Right forelimb (tissue), 1 donor: ENCODE measurements around the gene RNF144B.
"Not testable (repeated sequence)": the region's sequence is repeated elsewhere in the genome, so short reads cannot be mapped to it uniquely, and the experiment has no call there.

Experiments
- DNase-seq: peaks from one replicate; pipeline ENCODE4 v3.0.0-alpha.2; 2018

The RNF144B gene

DNA sequence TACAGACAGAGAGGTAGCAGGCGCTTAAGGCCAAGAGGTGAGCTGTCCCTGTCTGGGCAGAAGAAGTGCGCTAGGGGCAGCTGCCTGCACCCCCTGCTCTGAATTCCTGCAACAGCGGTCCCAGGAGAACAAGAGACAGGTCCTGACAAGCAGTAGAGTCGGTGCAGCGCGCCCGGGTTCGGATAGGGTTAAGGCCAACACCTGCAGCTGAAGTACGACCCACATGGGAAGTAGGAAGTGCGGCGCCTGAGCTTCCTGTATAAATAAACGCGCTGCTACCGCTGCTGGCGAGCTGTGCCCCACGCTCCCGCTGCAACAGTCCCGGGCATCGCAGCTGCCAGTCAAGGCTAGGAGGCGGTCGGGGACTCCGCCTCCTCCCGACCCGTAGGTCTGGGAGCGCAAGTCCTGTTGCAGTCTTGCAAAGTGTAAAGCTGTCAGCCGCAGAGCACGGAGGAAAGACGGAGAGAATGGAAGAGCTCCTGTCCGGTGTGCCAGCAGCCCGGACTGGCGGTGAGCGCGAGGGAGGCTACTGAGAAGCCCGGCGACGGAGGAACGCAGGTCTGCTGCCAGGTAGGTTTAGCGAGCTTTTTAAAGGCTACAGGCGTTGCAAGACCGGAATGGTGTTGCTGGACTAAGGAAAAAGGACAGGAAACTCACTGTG lies at the start of gene RNF144B:
Gene RNF144B (plus strand): TSS at position 290 of the 661 bp plus-strand sequence. CDS start 12,185 bp downstream, outside the sequence.
- DNase-seq, result peak; percentile 77

DNA sequence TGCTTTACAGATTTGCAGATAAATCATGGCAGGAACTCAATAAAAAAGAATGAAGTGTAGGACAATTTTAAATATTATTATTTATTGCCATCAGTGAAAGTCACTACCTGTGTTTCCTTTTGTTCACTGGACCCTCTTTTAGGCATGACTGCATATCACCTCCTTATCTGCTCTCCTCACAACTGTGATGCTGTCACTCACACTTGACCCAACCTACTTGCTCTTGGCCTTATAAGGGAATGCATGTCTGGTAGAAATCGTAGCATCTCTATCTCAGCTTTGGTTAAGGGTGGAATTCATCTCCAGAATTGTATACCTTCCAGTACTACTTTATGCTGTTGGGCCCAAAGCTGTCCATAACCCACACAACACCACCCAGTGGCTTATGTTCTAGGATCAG lies 47.6 kb upstream of the RNF144B start:
- no peak for DNase-seq

DNA sequence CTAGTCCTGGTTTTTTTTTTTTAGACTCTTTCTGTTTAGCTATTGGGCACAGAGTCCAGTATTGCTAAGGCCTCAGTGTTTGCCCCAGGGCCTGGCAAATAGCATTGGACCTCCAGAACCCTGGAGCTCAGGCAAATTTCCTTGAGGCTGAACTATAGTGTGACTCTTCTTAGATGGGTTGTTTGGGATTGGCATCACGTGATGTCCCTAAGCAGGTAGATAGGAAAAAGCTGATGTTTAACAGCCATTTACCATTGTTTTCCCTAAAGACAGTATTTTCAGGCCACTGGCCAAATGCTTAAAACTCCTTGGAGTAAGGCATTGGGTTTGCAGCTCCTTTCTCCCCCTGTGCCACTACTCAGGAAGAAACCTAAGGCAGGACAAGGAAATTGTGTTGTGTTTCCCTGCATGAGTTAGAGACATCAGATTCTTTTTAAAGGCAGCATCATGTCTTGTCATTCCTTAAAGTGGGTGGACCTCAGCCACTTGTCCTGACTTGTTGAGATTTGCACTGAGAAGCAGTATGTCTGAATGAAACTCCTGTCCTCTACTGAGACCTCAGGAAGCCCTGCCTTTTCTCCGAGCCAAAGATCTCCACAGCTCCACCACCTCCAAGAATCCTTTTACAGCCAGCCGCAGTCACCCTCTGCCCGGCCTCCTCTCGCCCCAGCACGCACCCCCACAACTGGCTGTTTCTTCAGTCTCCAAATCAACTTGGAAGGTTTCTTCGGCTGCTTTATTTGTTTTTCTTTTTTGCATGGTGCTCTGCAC lies 46.2 kb upstream of the RNF144B start:
- DNase-seq, result no peak

DNA sequence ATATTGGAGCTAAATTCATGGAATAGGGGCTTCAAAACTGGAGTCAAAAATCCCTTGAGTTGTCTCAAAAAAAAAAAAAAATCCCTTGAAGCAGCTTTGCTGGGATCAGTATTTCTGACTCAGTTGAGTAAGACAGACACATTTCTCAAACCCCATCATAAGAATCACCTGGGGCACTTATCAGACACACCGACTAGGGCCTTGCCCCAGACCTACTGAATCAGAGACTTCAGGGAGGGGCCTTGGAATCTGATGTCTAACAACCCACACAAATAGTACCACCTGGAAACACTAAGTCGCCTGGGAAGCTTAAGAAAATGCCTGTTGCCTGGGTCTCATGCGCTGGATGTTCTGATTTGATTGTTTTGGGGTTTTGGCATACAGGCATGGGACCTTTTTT lies 44.9 kb upstream of the RNF144B start:
- DNase-seq, result no peak

DNA sequence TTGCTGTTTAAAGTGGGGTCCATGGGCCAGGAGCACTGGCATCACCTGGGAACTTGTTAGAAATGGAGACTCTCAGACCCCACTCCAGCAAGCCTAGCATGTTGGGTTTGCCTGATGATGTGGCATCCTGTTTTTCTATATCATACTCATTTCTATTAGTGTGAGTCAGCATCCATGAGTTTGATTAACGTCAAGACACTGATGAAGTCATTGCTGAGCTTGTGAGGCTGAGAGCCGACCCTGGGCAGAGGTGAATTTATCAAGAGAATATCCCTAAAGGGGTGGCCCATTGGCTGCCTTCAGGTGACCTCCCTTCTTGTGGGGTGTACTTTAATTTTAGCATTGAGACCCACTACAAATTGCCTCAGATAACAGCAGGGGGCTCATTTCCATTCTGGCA lies 43.4 kb upstream of the RNF144B start:
- no peak for DNase-seq

DNA sequence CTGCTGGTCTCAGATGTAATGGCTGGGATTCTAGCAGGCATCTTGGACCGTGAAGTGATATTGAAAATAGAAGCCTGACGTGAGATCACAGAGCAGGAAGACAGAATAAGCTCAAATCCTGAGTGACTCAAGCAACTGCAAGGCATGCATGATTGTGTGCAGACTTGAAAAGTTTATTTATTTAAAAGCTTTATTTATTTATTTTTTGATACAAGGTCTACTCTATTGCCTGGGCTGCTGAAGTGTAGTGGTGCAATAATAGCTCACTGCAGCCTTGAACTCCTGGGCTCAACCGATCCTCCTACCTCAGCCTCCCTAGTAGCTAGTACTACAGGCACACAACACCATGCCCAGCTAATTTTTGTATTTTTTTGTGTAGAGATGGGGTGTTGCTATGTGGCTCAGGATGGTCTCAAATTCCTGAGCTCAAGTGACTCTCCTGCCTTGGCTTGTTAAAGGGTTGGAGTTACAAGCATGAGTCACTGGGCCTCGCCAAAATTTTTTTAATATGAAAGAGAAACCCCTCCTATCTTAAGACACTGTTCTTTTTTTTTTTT lies 40.1 kb upstream of the RNF144B start:
- no peak for DNase-seq

DNA sequence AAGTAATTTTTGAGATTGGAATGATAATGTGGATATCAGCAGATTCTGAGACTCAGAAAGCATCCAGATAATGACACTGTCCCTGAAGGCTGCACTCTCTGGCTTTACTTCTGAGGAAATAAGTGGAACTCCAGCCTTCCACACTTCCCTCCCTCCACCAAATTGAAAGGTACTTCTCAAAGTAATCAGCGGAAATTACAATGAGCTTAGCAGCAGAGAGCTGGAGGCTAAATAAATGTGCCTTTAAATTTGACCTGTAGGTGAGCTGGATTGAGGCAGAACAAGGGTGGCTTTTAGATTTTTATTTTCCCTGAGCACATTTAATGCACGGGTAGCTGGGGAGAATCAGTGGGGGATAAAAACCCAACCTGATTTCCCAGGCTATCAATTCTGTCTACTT lies 39.3 kb upstream of the RNF144B start:
- no peak for DNase-seq

DNA sequence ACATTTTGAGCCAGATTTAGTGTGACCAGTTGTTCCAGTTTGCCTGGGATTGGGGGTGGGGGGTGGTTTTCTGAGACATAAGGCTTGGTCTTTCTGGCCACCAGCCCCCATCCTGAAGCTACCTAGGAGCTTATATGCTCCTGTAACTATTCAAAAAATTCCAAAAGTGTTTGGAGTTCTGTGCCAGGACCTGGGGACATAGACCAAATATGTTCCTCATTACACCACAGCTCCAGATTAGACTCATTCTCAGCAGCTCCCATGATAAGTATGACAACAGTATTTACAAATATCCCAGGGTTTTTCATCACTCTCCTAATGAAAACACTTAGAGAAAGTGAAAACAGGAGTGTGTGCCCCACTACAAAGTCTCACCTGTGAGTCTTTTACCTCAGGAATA lies 37.8 kb upstream of the RNF144B start:
- no peak for DNase-seq

DNA sequence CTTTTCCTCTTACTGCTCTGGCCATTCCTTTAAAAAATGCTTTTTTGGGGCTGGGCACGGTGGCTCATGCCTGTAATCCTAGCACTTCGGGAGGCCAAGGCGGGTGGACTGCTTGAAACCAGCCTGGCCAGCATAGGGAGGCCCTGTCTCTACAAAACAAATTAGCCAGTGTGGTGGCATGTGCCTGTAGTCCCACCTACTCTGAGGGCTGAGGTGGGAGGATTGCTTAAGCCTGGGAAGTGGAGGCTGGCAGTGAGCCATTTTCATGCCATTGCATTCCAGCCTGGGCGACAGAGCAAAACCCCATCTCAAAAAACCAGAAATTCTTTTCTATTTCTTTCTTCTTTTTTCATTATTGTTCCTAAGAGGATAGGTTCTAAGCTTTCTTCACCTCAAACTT lies 36.9 kb upstream of the RNF144B start:
- DNase-seq, result no peak

DNA sequence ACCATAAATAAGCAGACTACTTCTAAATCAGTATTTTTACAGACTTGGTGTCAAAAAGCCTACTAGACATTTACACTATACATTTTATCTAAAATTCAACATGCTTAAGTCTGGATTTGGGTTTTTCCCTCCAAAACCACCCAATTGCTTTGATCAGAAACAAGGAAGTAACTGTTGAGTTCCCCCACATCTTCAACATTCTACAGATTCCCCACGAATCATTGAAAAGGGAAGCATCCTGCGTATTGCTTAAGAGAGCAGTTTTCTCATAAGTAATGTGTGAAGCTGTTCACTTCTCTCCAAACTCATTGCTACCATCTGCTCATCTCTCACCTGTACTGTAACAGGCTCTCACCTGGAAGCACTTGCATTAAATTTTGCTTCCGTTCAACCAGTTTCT lies 36.4 kb upstream of the RNF144B start:
- DNase-seq, result no peak

DNA sequence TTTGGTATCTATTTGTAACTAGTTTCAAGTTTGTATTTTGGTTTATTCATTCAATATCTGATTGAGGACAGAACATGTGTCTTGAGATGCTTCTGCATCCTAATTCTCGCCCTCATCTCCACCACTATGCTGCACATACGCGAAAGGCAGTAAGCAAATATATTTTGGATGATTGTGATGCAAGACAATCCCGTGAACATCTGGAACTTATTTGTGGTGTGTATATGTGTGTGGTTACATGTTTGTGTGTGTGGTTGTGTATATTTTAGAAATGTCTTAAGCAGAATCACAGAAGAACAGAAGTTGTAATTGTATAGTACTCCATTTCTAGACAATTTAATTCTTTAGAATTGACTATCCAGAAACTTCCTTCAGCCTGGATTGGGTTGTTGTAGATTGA lies 35.1 kb upstream of the RNF144B start:
- DNase-seq, result no peak

DNA sequence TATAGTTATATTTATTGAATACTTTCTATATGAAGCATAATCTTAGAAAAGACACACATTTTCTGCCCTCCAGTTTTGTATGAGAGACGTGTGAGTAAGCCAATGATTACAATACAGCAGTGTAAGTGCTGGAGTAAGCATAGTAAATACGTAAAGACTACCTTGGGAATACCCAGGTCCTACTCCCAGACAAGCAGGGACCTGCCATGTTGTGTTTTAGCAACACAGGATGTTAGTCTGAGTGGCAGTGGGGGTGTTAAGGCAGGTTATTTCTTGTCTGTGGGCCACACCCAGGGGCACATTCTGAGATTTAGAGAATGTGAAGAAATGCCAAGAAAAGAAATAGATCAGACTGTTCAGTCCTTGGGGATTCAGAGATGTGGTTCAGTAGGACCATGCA lies 34.3 kb upstream of the RNF144B start:
- DNase-seq, result no peak

DNA sequence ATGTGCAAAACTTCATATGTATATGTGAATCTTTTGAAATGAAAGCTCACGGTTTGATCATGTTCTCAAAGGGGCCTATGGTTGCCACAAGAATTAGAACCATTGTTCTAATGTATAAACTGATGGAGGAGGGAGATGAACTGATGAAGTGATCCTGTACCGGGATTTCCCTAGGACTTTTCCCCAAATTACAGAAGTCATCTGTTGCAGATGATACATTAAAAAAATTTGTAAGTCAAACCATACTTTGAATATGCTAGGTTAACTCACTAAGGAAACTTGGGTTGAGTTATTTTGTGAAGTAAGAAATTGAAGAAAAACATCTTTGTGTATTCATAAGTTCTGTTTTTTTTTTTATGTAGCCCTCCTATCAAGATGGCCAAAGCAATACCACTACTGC lies 33.9 kb upstream of the RNF144B start:
- DNase-seq, result no peak

DNA sequence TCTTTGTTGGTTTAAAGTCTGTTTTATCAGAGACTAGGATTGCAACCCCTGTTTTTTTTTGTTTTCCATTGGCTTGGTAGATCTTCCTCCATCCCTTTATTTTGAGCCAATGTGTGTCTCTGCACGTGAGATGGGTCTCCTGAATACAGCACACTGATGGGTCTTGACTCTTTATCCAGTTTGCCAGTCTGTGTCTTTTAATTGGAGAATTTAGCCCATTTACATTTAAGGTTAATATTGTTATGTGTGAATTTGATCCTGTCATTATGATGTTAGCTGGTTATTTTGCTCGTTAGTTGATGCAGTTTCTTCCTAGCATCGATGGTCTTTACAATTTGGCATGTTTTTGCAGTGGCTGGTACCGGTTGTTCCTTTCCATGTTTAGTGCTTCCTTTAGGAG lies 29.6 kb upstream of the RNF144B start:
- not testable (repeated sequence) for DNase-seq

DNA sequence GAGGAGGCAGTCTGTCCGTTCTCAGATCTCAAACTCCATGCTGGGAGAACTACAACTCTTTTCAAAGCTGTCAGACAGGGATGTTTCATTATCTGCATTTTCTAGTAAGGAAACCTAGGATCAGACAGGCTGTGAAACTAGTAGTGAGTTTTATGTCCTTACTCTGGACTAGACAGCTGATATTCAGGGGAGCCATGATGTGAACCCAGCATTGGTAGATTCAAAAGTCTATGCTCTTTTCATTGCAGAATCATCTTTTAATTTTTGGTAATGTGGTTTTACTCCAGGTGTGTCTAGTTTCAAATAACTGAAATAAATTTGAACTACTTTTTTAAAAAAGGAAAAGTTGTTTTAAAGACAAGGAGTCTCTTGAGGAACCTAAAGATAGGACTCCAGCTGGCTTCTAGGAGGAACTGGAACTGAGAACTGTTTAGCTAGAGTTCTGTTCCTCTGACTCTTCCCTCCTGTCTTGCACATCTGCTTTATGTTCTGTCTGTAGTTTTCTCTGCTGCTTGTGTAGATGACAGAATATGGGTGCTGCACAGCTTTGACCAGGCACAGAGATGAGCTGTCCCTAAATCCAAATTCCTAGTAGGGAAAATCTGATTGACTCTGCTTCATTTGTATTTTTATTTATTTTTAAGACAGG lies 27.8 kb upstream of the RNF144B start:
- DNase-seq, result no peak

DNA sequence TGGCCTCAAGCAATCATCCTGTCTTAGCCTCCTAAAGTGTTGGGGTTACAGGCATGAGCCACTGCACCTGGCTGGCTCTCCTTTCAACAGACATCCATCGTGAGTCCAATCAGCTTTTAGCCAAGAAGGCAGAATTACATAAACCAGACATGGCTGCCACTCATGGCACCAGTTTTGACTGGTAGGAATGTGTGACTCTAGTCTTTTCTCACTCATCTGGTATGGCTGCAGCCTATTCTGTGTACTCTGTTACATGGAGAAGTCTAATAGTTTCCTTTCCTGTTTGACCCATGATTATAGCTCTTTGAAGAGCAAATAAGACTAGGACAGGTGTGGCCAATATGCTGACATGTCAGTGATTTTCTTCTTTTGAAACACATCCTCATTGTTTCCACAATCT lies 27.0 kb upstream of the RNF144B start:
- no peak for DNase-seq

DNA sequence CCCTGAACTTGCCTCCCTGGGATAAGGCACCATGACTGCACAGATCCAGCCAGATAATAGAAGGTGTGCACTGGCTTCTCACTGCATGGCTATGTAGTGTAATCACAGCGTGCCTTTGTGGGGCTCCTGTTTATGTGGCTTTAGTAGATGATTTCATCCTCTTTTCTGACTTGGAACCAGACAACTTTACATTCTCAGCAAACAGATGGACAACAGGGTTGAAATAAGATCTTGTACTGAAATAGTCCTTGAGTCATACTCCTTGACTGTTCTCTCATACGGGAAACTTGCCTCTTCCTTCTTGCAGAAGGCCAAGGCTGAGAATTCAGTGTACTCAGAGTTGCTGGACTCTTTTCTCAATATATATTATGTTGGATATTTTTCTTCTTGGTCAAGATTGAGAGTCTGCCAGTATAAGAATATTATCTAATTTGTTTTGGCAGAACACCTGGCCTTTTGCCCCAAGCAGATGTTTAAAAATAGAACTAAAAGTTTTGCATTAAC lies 25.0 kb upstream of the RNF144B start:
- DNase-seq, result no peak

DNA sequence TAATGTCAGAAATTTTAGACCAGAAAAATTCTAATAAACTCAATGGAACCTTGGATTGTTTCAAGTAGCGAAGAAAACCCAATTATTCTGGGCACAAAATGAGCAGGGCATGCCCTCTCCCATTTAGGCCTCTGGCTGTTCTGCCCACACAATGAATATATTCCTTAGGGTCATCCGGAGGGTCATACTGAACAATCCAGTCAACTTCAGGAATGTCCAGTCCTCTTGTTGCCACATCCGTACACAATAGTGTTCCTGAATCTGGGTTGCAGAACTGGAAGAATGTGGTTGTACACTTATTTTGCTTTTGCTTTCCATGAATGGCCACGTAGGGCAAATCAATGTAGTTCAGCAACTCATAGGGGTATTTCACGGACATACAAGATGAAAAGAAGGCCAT lies 23.4 kb upstream of the RNF144B start:
- no peak for DNase-seq

DNA sequence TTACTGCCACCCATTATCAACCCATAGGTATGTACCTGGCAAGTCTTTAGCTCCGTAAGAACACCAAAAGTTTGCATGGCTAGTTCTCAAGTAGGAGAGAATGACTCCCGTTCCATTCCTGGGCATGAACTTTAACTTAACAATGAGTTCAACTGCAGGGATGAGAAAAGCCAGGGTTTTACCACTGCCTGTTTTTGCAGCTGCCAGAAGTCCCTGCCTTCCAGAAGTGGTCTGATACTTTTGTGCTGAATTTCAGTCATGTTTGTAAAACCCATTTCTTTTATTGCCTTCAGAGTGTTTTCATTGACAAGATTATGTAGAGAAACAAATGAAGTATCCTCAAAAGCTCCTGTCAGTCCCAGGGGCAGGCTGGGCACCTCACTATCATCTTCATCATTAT lies 22.6 kb upstream of the RNF144B start:
- not testable (repeated sequence) for DNase-seq

DNA sequence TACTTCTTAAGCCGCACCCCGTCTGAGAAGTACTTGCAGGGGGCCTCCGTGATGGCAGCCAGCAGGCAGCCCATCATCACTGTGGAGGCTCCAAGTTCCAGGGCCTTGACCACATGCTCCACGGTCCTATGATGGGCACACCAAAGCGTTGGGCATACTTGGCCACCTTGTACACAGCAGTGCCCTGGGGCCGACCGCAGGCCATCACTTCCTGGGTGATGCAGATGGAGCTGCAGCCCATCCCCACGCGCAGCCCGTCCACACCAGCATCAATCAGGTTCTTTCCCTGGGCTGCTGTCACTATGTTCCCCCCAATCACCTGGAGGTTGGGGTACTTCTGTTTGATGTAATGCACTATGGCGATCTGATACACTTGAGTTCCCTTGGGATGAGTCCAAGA lies 19.8 kb upstream of the RNF144B start:
- no peak for DNase-seq

DNA sequence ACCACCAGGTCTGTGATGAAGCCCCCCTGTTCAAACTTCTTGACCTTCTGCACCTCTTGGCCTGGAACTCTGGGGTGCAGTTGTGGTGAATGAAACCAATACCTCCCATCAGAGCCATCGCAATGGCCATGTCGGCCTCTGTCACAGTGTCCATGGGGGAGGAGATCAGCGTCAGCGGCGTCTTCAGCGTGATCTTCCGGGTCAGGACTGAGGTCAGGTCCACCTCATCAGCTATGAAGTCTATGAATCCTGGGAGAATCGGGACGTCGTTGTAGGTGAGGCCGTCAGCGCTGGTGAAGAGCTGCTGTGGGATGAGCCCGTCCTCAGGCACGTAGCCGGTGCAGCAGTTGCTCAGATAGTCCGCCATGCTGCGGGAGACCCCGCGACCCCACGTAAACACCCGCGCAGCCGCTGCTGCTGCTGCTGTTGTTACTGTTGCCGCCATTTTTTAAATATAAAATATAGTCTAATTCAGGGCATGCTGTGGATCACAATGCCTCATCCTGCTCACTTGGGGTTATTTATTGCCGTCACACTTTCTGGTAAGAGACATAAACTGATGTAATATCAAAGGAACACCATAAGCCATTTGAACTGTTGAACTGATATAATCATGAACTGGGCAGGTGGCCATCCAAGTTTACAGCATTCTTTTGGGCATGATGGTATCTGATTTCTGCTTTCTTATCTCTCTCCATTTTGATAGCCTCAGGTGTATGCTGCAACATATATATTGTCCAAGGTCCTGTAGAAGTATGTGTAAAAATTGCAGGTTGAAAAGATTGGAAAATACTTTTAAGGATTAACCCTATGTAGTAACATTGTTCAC lies 18.7 kb upstream of the RNF144B start:
- no peak for DNase-seq

DNA sequence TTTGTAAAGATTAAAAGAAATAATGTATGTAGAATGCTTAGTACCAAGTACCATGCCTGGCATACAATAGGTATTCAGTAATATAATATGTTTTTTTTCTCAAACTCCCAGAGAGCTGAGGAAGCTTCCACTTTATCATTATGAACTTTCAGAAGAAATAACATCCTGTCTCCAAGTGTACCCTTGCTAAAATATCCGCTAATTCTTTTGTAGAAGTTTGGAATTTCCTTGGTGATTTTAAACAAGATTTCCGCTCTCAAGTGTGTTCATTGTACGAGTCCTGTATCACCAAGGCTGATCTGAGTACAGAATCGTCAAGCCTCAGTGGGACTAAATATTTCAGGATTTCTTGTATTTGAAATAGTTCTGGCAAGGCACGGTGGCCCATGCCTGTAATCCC lies 16.1 kb upstream of the RNF144B start:
- DNase-seq, result no peak

DNA sequence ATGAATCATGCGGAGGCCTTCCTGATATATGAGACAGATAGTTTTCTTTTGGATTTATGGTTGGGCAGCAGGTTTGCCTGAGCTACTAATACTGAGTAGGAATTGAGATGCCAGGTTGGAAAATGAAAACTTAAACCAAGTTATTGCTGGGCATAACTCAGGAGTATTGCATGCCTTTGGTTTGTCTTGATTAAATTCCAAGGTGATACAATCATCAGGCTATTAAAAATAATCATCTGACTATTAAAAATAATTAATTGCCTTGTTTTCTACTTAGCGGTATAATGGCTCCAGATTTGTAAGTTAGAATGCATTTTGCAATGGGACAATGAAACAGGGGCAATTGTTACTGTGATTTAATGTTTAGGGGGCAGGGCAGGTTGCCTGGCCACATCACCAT lies 15.5 kb upstream of the RNF144B start:
- DNase-seq, result no peak
